Spleen (tissue), 11 donors: Measurements from ENCODE around the gene CD36. TPM values are rescaled to one million over a fixed set of nuclear protein-coding genes. Genes with fewer than 3 reads are reported as not detected.

ENCODE experiments used
- DNase-seq: peaks from one replicate; pipeline ENCODE4 v3.0.0-alpha.2; 2020
- H3K27ac ChIP-seq, 8 donors: fragments of 200-600 bp; sonication (generic) in 7 of 8; 1 replicate in 4 of 8; 2 replicates in 4 of 8; pipeline versions ENCODE4 v1.5.0 to v1.8.0; 2016 to 2021; ENCODE audit warnings: inconsistent platforms in 4 of 8, mild to moderate bottlenecking in 4 of 8, moderate library complexity in 1 of 8
- H3K27me3 ChIP-seq, 7 donors: fragments of 200-600 bp; sonication (generic) in 6 of 7; replicated peaks in 1 of 7; 1 replicate in 4 of 7; 2 replicates in 3 of 7; pipeline versions ENCODE4 v1.5.0 to v1.8.0; 2016 to 2021; ENCODE audit warnings: inconsistent platforms in 3 of 7, mild to moderate bottlenecking in 1 of 7
- H3K36me3 ChIP-seq, 6 donors: fragments of 200-600 bp; sonication (generic) in 5 of 6; 1 replicate in 4 of 6; 2 replicates in 2 of 6; pipeline versions ENCODE4 v1.5.0 to v1.8.0; 2016 to 2021; ENCODE audit warnings: inconsistent platforms in 2 of 6
- H3K4me1 ChIP-seq, 6 donors: fragments of 200-600 bp; sonication (generic) in 5 of 6; 1 replicate in 3 of 6; 2 replicates in 3 of 6; pipeline versions ENCODE4 v1.5.0 to v1.8.0; 2016 to 2021; ENCODE audit warnings: inconsistent platforms in 3 of 6
- H3K4me3 ChIP-seq, 8 donors: fragments of 200-600 bp; sonication (generic) in 7 of 8; 1 replicate in 4 of 8; 2 replicates in 4 of 8; pipeline versions ENCODE4 v1.5.0 to v1.8.0; 2016 to 2021; ENCODE audit warnings: inconsistent platforms in 4 of 8, mild to moderate bottlenecking in 4 of 8, moderate library complexity in 2 of 8
- H3K9me3 ChIP-seq, 8 donors: fragments of 200-600 bp; sonication (generic) in 7 of 8; 1 replicate in 4 of 8; 2 replicates in 4 of 8; pipeline versions ENCODE4 v1.5.0 to v1.8.0; 2016 to 2021; ENCODE audit warnings: inconsistent platforms in 4 of 8
- CTCF ChIP-seq, 11 experiments: fragments of 200-600 bp in 7 of 11; fragments of 450-650 bp in 4 of 11; sonication (generic) in 4 of 11; IDR thresholded peaks in 8 of 11; conservative IDR thresholded peaks in 3 of 11; 1 replicate in 7 of 11; 2 replicates in 4 of 11; pipeline versions ENCODE4 v1.4.0 to v1.8.0; 2016 to 2021; ENCODE audit warnings: antibody characterized with exemption in 11 of 11, inconsistent platforms in 4 of 11, mild to moderate bottlenecking in 1 of 11
- POLR2A ChIP-seq, 3 donors: fragments of 450-650 bp; IDR thresholded peaks; one replicate each; pipeline ENCODE4 v1.5.1; 2017; ENCODE audit warnings: antibody characterized with exemption in 3 of 3, mild to moderate bottlenecking in 1 of 3
- POLR2AphosphoS5 ChIP-seq, 3 donors: sonication (generic); formaldehyde crosslinking; IDR thresholded peaks; one replicate each; pipeline ENCODE4 v1.5.1; 2017; ENCODE audit warnings: antibody characterized with exemption in 3 of 3
- WGBS, 5 donors: extraction: QIAGEN DNeasy Blood & Tissue Kit in 3 of 5; methylation state at CpG; one replicate each; pipeline versions ENCODE4 v1.1.5 to v1.1.7; 2013 to 2018; 5-methylcytosine and 5-hydroxymethylcytosine counted together
- intact Hi-C: fragments of 100-400 bp; cut with DNase I; formaldehyde crosslinking; loops from one replicate; pipeline ENCODE4 v1.15.0; 2023; ENCODE audit warnings: low total_unique reads
- polyA plus RNA-seq, 3 donors: library from polyadenylated mRNA; stranded (reverse); fragments of 200-250 nt; gene quantifications; one replicate each; pipeline ENCODE4 v1.2.1, GENCODE V29; 2013
- total RNA-seq, 7 donors: library from RNA; depleted of rRNA in 3 of 7; stranded (reverse); fragments of >200 nt in 3 of 7; fragmentation: NEBNext Ultra II Directional in 4 of 7; extraction: Animal tissue kit (Norgen Biotek cat#: 25700) in 4 of 7; gene quantifications; one replicate each; pipeline versions ENCODE4 v1.1.0 to v1.2.1, GENCODE V29; 2016 to 2021
- donor health status: healthy with polysubstance abuse.
- donor health status: DM: no; HTN: no; CAD: no; lungs with moderate emphysema.
- donor health status: DM: no; HTN: no; CAD: no.
- donor health status: Bipolar disorder and iron deficiency.
- donor health status: healthy.
- donor health status: DM: no; HTN: no; CAD: no.
- donor health status: DM: yes; HTN: yes; CAD: no.

Gene CD36
- total and polyA plus RNA-seq, 10 donors, result 35.7 to 1,075 (median 595) TPM

- H3K27me3 ChIP-seq, result no peaks in the 10 kb centered on the region
- peaks cover 0 to 7% (median 4%) of the 10 kb centered on the region in 8 donors for H3K9me3 ChIP-seq
- TF ChIP-seq CTCF (IDR thresholded peaks at IDR 0.05 in 8 of 11, conservative IDR thresholded peaks at IDR 0.05 in 3 of 11) (no peak), POLR2A (IDR thresholded peaks at IDR 0.05) (no peak), POLR2AphosphoS5 (IDR thresholded peaks at IDR 0.05) (no peak)
- DNase-seq, result no peak
- no peak overlapping the region for H3K27ac ChIP-seq
- peaks cover 0 to 12% (median 7%) of the 10 kb centered on the region in 6 donors for H3K4me1 ChIP-seq
- H3K36me3 ChIP-seq, result no peaks in the 10 kb centered on the region
- 72 to 76% (median 74%) methylated on average over 4 of the region's 4 CpGs for WGBS, 5 donors
- intact Hi-C loops, result loop anchor here (5.0 kb wide), 1 partner anchor 773 kb away; no protein-coding TSS in a partner anchor
- no peak overlapping the region for H3K4me3 ChIP-seq
Observed at GRCh38 chr7:80699721-80700256, 61.3 kb downstream of the CD36 start.

- WGBS, 5 donors, result 63 to 92% (median 88%) methylated on average over 1 of the region's 1 CpG
- Histone ChIP-seq H3K4me3 (no peak overlapping the region), H3K36me3 (no peaks in the 10 kb centered on the region), H3K27ac (no peak overlapping the region), H3K4me1 (peaks cover 0 to 14% (median 7%) of the 10 kb centered on the region in 6 donors), H3K27me3 (no peaks in the 10 kb centered on the region), H3K9me3 (no peaks in the 10 kb centered on the region)
- TF ChIP-seq POLR2A (IDR thresholded peaks at IDR 0.05) (no peak), POLR2AphosphoS5 (IDR thresholded peaks at IDR 0.05) (no peak), CTCF (IDR thresholded peaks at IDR 0.05 in 8 of 11, conservative IDR thresholded peaks at IDR 0.05 in 3 of 11) (no peak)
- intact Hi-C loops, result no loop called here
- no peak for DNase-seq
Observed at GRCh38 chr7:80703272-80703671, 64.8 kb downstream of the CD36 start.

GRCh38 chr7:80705130-80705781 is 66.8 kb downstream of the CD36 start:
- WGBS, 5 donors, result 61 to 80% (median 61%) methylated on average over 2 of the region's 2 CpGs
- no peaks in the 10 kb centered on the region for H3K36me3 ChIP-seq
- no peaks in the 10 kb centered on the region for H3K27me3 ChIP-seq
- peaks cover 0 to 14% (median 0%) of the 10 kb centered on the region in 6 donors for H3K4me1 ChIP-seq
- intact Hi-C loops, result no loop called here
- H3K27ac ChIP-seq, result no peak overlapping the region
- no peak overlapping the region for H3K4me3 ChIP-seq
- H3K9me3 ChIP-seq, result no peaks in the 10 kb centered on the region
- no peak for DNase-seq
- TF ChIP-seq POLR2A (IDR thresholded peaks at IDR 0.05) (no peak), CTCF (IDR thresholded peaks at IDR 0.05 in 8 of 11, conservative IDR thresholded peaks at IDR 0.05 in 3 of 11) (no peak), POLR2AphosphoS5 (IDR thresholded peaks at IDR 0.05) (no peak)

GRCh38 chr7:80707318-80707717 is 68.9 kb downstream of the CD36 start:
- WGBS, 5 donors, result 71 to 92% (median 78%) methylated on average over 1 of the region's 1 CpG
- H3K4me1 ChIP-seq, result peaks cover 0 to 14% (median 0%) of the 10 kb centered on the region in 6 donors
- intact Hi-C loops, result no loop called here

More at GRCh38 chr7:80707318-80707717, 68.9 kb downstream of the CD36 start:
- H3K27ac ChIP-seq, result peak overlapping the region in 2 of 8 donors; percentile 65 to 73
- no peak for TF ChIP-seq CTCF (IDR thresholded peaks at IDR 0.05 in 8 of 11, conservative IDR thresholded peaks at IDR 0.05 in 3 of 11)
- TF ChIP-seq POLR2AphosphoS5 (IDR thresholded peaks at IDR 0.05), result no peak
- TF ChIP-seq POLR2A (IDR thresholded peaks at IDR 0.05), result no peak
- DNase-seq, result no peak
- no peaks in the 10 kb centered on the region for H3K9me3 ChIP-seq
- H3K27me3 ChIP-seq, result no peaks in the 10 kb centered on the region
- H3K4me3 ChIP-seq, result no peak overlapping the region
- H3K36me3 ChIP-seq, result no peaks in the 10 kb centered on the region
